ENCODE measurements around the gene SLC13A4.
"Not testable (repeated sequence)": the region's sequence is repeated elsewhere in the genome, so short reads cannot be mapped to it uniquely, and the experiment has no call there.

Gene SLC13A4

DNA sequence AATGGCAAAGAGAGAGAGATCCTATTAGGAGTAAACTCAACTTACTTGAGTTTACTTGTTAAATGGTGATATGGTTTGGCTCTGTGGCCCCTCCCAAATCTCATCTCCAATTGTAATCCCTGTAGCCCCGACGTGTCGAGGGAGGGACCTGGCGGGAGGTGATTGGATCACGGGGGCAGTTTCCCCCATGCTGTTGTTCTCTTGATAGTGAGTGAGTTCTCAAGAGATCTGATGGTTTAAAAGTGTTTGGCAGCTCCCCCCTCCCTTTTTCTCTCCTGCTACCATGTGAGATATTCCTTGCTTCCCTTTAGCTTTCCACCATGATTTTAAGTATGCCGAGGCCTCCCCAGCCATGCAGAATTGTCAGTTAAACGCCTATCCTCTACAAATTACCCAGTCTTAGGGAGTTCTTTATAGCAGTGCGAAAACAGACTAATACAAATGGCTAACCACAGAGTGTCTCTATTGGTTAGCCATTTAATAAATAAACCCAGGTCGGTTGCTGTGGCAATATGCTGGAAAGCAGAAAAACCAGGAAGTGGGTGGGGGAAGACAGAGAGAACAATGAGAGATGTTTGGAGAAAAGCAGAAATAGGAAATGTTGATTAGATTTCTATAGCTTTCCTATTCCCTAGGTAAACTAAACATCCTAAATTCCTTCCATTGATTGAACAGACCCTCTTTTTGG lies 68.7 kb downstream of the SLC13A4 start:
- DNase-seq = no peak

DNA sequence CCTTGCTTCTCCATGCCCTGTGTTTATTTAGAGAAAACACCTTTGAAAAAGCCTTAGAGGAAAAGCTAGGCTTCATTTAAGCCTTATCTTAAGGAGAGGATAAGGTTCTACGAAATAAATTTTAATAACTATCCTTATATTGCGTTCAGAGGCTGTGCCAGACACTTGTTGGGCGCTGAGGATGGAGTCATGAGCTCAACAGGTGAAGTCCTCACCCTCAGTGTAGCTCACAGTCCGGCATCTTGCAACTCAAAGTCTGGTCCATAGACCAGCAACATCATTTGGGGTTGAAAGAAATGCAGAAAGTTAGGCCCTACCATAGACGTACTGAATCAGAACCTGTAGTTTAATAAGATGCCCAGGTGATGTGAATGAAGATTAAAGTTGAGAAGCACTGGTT lies 69.4 kb downstream of the SLC13A4 start:
- no peak for DNase-seq

DNA sequence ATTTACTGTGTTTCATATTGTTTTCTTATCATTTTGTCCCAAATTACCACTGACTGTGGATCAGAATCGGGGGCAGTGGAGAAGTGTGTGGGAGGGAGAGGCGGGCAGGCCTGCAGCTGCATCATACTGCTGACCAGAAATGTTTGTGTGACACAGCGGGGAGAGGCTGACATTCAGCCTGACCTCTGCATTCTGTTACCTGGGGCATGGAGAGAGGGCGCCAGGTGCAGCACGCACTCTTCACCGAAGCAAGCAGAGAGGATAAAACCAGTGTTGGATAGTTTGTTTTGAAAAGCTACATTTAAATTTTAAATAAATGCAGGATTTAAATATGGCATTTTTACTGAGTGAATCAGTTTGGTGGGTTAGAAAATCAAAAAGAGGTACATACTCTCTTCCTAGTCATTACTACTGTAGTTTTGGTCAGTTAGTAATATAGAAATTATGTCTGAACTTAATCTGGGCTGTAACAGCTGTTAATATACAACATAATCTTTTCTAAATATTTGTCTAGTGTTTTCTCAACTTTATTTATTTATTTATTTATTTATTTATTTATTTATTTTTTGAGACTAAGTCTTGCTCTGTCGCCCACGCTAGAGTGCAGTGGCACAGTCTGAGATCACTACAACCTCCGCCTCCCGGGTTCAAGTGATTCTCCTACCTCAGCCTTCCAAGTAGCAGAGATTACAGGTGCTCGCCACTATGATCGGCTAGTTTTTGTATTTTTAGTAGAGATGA lies 74.5 kb downstream of the SLC13A4 start:
- DNase-seq = no peak

DNA sequence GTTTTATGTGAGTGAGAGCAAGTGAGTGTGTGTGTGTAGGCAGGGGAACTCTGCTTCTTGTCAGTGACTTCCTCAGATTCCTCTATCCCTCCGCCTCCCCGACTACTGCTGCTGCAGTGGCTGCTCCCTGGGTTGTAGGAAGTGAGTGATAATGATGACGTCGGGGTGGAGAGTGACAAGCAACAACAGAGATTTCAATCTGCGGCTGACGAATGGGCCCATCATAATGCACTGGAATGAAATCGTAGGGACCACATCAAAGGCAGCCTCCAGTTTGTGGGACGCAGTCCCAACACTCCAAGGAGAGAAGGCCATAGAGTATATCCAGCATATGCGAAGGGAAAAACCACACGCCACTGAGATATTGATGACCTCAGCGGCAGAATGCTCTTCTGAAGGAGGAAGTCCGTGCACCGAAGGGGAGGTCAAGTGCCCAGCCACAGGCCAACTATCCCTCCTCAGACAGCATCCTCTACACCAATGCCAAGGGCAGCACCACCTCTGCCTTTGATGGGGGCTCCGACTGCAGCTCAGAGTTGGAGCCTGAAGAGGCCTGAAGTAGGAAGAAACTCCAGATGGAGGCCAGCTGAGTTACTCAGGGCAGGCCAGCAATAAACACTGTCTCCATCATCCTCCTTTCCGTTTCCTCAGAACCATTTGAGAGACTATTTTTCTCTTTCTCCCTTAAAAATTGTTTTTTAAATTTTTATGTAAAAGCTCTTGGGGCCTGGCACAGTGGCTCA lies 77.0 kb downstream of the SLC13A4 start:
- no peak for DNase-seq

DNA sequence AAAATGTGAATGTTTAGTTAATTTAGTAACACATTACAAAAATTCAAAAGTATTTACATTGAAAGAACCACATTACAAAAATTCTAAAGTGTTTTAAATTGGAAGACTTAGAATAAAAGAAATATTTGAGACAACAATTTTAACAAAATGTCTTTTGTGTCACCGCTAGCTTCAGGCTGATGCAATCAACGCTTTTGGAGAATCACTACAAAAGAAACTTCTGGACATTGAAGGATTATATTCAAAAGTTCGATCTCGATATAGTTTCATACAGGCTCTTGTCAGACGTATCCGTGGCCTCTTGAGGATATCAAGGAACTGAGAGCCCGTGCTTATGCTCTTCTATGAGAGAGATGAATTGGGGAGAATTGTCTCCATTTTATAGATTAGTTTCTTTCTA lies 79.8 kb downstream of the SLC13A4 start:
- no peak for DNase-seq

DNA sequence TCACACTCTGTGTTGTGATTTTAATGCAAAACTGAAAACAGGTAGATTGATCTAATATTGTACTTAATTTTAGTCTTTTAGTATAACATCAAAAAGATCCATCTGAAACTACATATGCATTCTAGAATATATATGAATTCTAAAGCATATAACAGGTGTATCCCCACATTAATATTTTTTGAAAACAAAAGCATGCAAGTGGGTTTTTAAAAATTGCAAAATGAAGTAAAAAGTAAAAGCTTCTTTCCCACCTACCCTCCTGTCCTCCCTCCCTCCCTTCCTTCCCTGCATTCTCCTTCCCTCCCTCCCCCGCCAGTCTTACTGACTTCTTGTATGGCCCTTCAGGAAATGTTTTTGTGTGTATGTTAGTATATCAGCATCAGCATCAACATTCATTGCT lies 80.2 kb downstream of the SLC13A4 start:
- DNase-seq = no peak

DNA sequence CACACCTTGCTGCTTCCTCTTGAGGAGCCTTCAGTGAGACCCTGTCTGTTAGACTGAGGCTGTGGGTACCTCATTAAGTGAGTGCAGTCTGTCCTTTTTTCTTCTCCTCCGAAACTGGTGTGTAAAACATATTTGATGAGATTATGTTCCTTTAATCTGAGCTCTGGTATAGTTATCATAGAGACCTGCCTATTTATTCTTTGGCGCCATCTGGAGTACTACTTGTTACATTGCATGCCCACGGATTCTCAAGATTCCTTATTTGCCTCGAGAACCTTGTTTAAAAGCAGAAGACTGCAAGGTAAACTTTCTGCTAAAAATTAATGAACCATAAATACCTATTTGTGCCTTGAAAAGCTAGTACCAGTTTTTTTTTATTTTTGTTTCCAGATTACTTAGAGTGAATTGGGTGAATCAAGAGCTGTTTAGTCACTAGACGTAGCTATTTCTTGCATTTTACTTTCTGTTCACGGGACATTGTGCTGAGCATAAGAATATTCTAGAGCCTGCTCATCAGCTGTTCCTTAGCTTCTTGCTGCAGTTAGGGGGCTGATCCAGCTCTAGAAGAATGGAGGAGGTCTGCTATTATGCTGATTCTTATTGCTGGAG lies 82.6 kb downstream of the SLC13A4 start:
- peak in 2 of 5 experiments; percentile 6 to 51 for DNase-seq

DNA sequence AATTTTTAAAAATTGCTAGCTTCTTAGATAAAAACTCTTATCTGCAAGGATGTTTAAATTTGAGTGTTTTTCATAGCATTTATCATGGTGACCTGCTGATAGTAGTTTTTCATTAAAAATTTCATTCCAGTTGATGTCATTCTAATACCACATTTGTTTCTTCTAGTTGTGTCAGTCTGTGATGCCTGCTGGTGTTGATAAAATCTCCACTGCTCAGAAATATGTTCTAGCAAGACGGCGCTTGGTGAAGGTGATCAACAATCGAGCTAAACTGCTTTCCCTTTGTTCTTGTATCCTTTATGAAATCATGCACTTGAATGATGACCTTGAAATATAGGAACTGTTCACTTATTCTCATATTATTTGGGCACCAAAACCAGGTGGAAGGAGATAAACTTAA lies 83.3 kb downstream of the SLC13A4 start:
- no peak for DNase-seq

DNA sequence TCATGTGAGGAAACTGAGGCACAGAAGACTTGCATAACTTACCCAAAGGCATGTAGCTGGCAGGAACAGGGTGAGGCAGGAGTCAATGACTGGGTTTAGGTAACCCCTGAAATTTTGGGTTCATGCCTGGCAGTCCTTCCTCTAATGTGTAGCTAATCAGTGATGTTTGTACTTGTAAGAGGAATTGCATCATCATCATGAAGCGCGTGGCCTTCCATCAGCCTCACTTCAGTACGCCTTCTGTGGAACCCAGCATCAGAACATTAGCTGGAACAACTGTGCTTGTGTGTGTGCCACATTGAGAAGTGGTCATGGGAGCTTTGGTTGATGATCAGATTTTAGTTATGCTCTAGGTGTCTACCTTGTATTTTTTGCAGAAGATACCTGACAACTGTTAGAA lies 83.8 kb downstream of the SLC13A4 start:
- no peak for DNase-seq

DNA sequence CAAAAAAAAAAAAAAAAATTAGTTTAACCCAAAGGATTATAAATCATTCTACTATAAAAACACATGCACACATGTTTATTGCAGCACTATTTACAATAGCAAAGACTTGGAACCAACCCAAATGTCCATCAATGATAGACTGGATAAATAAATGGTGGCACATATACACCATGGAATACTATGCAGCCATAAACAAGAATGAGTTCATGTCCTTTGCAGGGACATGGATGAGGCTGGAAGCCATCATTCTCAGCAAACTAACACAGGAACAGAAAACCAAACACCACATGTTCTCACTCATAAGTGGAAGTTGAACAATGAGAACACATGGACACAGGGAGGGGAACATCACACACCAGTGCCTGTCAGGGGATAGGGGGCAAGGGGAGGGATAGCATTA lies 88.3 kb downstream of the SLC13A4 start:
- not testable (repeated sequence) for DNase-seq

DNA sequence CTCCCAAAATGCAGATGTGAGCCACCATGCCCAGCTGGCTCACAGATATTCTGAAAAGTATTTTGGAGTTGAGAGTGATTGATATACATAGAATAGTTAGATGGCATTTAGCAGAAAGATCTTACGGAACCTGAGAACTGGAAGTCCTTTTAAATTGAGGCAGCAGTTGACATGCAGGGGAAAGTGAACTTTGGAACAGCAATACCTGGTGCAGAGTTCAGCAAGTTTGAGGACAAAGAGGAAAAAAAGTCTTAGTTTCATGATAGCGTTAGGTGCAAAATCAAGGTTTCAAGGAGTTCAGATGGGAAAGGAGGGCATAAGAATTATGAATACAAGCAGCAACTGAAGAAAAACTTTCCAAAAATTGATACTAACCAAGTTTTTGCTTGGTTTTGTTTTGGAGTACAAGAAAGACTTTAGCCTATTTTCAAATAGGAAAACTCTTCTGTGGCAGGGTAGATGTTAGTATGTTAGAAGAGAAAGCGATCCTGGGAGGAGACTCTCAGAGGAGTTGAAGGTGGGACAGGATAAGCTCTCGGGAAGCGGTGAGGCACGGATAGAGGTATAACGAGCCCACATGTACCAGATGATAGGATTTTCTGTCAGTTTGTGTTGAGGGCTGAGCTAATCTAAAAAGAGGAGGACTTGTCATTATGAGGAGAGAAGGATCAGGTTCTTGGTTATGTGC lies 93.7 kb downstream of the SLC13A4 start:
- DNase-seq = no peak

All from T-helper 2 cell (primary cell).